Caco-2 (cell line): ENCODE data around the gene GTPBP1. TPM values are rescaled to one million over a fixed set of nuclear protein-coding genes. Genes with fewer than 3 reads are reported as not detected.

Source experiments
- BruUV-seq: library from RNA; stranded (reverse); fragments of 400-500 nt; replicated peaks from 2 replicates; lab custom pipeline; 2021; lab: Mats Ljungman, UMichigan
- CTCF ChIA-PET: fragments of 300-600 bp; sonication (Branson Sonifier 250); formaldehyde crosslinking; loops from one replicate; lab custom pipeline; 2022; ENCODE audit warnings: antibody characterized with exemption; lab: Charles Lee
- POLR2A ChIA-PET: fragments of 300-600 bp; sonication (Branson Sonifier 250); formaldehyde crosslinking; loops from one replicate; lab custom pipeline; 2022; ENCODE audit warnings: antibody characterized with exemption; lab: Charles Lee
- DNase-seq, 2 experiments: peaks; one replicate each; pipeline versions ENCODE4 v3.0.0 to v3.0.0-alpha.2; 2020 to 2022
- H3K27me3 ChIP-seq: replicated peaks from 2 replicates; pipeline ENCODE4 v1.6.0; 2011; ENCODE audit warnings: low read length; ENCODE audit not compliant: control insufficient read depth, insufficient read depth
- H3K36me3 ChIP-seq: 2 replicates; pipeline ENCODE4 v1.5.1; 2011; ENCODE audit warnings: low read length; ENCODE audit not compliant: control insufficient read depth, insufficient read depth
- H3K4me1 ChIP-seq: fragments of 250-450 bp; sonication (Bioruptor Pico); 2 replicates; pipeline ENCODE4 v1.5.1; 2020; ENCODE audit warnings: mild to moderate bottlenecking
- H3K4me3 ChIP-seq: 2 replicates; pipeline ENCODE4 v1.5.1; 2011; ENCODE audit warnings: low read depth, mild to moderate bottlenecking, control low read depth, low read length
- H3K9me3 ChIP-seq: fragments of 250-450 bp; sonication (Bioruptor Pico); 2 replicates; pipeline ENCODE4 v1.5.1; 2020; ENCODE audit warnings: mild to moderate bottlenecking, moderate library complexity
- H3K27ac Mint-ChIP-seq: one replicate; pipeline ENCODE4 v1.8.0; 2022; ENCODE audit warnings: mixed read lengths; ENCODE audit not compliant: unreplicated experiment
- H3K27me3 Mint-ChIP-seq: one replicate; pipeline ENCODE4 v1.8.0; 2022; ENCODE audit warnings: mixed read lengths; ENCODE audit not compliant: insufficient read depth, unreplicated experiment
- H3K36me3 Mint-ChIP-seq: one replicate; pipeline ENCODE4 v1.8.0; 2022; ENCODE audit warnings: mild to moderate bottlenecking, mixed read lengths; ENCODE audit not compliant: insufficient read depth, unreplicated experiment
- H3K4me1 Mint-ChIP-seq: one replicate; pipeline ENCODE4 v1.8.0; 2022; ENCODE audit warnings: low read depth, mixed read lengths; ENCODE audit not compliant: unreplicated experiment
- H3K4me3 Mint-ChIP-seq: one replicate; pipeline ENCODE4 v1.8.0; 2022; ENCODE audit warnings: mild to moderate bottlenecking, moderate library complexity, mixed read lengths; ENCODE audit not compliant: unreplicated experiment
- H3K9me3 Mint-ChIP-seq: one replicate; pipeline ENCODE4 v1.8.0; 2022; ENCODE audit warnings: mixed read lengths; ENCODE audit not compliant: unreplicated experiment
- intact Hi-C: fragments of 100-400 bp; cut with micrococcal nuclease; formaldehyde crosslinking; loops from one replicate; pipeline ENCODE4 v1.10.0; 2022; ENCODE audit not compliant: unreplicated experiment
- total RNA-seq: library from RNA; stranded (reverse); gene quantifications from 2 replicates; pipeline ENCODE4 v1.2.3, GENCODE V29; 2022
- TF ChIP-seq, protein P1 (sequence below), 2 experiments: fragments of 200-600 bp in 1 of 2; IDR thresholded peaks; 1 replicate in 1 of 2; 2 replicates in 1 of 2; pipeline versions ENCODE4 v1.5.1 to v1.8.0; 2011 to 2022; ENCODE audit warnings: antibody characterized with exemption in 1 of 2, control low read depth in 1 of 2, inconsistent platforms in 1 of 2, low read depth in 1 of 2, low read length in 1 of 2, mild to moderate bottlenecking in 1 of 2, moderate library complexity in 1 of 2; ENCODE audit not compliant: insufficient read depth in 1 of 2, severe bottlenecking in 1 of 2, unreplicated experiment in 1 of 2

GTPBP1 gene
- total RNA-seq, 1 experiment from 2014 or later: 47.2 TPM

DNA sequence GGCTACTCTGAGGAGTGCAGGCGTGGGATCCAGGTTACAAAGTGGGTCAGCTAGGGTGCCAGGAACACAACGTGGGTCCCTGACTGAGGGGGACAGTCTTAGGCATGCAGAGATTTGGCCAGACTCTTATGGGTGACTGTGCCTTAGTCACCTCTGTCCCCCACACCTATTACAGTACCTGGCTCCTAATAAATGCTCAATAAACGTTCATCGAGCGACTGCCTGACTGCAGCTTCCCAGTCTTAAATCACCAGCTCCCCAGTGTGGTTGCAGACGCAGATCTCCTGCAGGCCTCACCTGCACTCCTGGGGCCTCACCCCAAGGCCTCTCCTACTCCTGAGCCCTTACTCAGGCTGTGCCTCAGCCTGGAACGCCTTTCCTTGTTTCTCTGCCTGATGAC, 53.3 kb downstream of the GTPBP1 start:
- DNase-seq: no peak
- intact Hi-C loops: loop anchor here (5.0 kb wide), 1 partner anchor 52 kb away; the partner anchor contains the start of gene GTPBP1
- Mint-ChIP-seq H3K27ac (no peak overlapping the region), H3K4me3 (no peak overlapping the region), H3K4me1 (peaks cover 8% of the 10 kb centered on the region), H3K36me3 (peaks cover 7% of the 10 kb centered on the region), H3K9me3 (no peaks in the 10 kb centered on the region), H3K27me3 (no peaks in the 10 kb centered on the region)
- H3K36me3 ChIP-seq: no peaks in the 10 kb centered on the region
- TF ChIP-seq, protein P1, sequence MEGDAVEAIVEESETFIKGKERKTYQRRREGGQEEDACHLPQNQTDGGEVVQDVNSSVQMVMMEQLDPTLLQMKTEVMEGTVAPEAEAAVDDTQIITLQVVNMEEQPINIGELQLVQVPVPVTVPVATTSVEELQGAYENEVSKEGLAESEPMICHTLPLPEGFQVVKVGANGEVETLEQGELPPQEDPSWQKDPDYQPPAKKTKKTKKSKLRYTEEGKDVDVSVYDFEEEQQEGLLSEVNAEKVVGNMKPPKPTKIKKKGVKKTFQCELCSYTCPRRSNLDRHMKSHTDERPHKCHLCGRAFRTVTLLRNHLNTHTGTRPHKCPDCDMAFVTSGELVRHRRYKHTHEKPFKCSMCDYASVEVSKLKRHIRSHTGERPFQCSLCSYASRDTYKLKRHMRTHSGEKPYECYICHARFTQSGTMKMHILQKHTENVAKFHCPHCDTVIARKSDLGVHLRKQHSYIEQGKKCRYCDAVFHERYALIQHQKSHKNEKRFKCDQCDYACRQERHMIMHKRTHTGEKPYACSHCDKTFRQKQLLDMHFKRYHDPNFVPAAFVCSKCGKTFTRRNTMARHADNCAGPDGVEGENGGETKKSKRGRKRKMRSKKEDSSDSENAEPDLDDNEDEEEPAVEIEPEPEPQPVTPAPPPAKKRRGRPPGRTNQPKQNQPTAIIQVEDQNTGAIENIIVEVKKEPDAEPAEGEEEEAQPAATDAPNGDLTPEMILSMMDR (IDR thresholded peaks at IDR 0.05; ENCODE audit: insufficient read depth in 1 of 2, low read depth in 1 of 2, low read length in 1 of 2, severe bottlenecking in 1 of 2, unreplicated experiment in 1 of 2): no peak
- no peaks in the 10 kb centered on the region for H3K27me3 ChIP-seq
- no TSS peak for BruUV-seq
- H3K9me3 ChIP-seq: no peaks in the 10 kb centered on the region
- no peak overlapping the region for H3K4me3 ChIP-seq
- POLR2A ChIA-PET: no interaction called here
- CTCF ChIA-PET: no interaction called here
- H3K4me1 ChIP-seq: peaks cover 16% of the 10 kb centered on the region

DNA sequence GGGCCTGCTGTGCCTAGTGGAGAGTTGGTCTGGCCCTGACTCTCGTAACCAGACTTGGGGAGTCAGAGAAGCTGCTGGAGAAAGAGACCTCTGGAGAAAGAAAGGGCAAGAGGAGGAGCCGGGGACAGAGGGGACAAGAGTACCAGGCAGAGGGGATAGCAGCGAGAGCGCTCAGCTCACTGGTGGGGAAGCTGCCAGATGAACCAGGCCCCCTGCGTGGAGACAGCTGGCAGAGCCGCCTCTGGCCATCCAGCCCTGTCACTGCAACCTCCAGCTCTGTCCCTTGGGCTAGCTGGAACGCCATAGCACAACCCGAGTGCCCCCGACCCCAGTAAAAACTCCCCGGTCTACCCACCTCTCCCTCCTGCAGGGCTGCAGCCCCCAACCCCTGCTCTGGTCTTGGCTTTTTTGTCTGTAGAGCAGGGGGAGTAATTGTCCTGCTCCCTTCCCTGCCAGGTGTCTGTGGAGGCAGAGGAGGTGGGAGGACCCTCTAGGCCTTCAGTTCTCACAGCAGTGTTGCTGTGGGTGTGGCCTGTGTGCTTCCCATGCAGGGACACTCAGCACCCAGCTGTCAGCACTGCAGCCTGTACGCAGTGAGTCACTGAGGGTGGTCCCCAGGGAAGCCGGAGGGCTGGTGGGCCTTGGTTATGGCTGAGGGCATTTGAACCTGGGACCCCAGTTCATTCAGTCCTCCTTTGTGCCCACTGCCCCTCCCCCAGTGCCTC, 54.9 kb downstream of the GTPBP1 start:
- no peak overlapping the region for H3K27ac Mint-ChIP-seq
- H3K9me3 Mint-ChIP-seq: no peaks in the 10 kb centered on the region
- H3K36me3 ChIP-seq: no peaks in the 10 kb centered on the region
- CTCF ChIA-PET: no interaction called here
- H3K4me3 Mint-ChIP-seq: no peak overlapping the region
- H3K4me1 ChIP-seq: peaks cover 6% of the 10 kb centered on the region; the same call in 1 of the 2 replicates
- DNase-seq: no peak
- no TSS peak for BruUV-seq
- no peaks in the 10 kb centered on the region for H3K27me3 ChIP-seq
- H3K27me3 Mint-ChIP-seq: no peaks in the 10 kb centered on the region
- no peaks in the 10 kb centered on the region for H3K4me1 Mint-ChIP-seq
- no peaks in the 10 kb centered on the region for H3K9me3 ChIP-seq
- POLR2A ChIA-PET: no interaction called here
- no peak overlapping the region for H3K4me3 ChIP-seq
- no peaks in the 10 kb centered on the region for H3K36me3 Mint-ChIP-seq
- intact Hi-C loops: no loop called here
- TF ChIP-seq, protein P1 (IDR thresholded peaks at IDR 0.05; ENCODE audit: insufficient read depth in 1 of 2, low read depth in 1 of 2, low read length in 1 of 2, severe bottlenecking in 1 of 2, unreplicated experiment in 1 of 2): no peak

DNA sequence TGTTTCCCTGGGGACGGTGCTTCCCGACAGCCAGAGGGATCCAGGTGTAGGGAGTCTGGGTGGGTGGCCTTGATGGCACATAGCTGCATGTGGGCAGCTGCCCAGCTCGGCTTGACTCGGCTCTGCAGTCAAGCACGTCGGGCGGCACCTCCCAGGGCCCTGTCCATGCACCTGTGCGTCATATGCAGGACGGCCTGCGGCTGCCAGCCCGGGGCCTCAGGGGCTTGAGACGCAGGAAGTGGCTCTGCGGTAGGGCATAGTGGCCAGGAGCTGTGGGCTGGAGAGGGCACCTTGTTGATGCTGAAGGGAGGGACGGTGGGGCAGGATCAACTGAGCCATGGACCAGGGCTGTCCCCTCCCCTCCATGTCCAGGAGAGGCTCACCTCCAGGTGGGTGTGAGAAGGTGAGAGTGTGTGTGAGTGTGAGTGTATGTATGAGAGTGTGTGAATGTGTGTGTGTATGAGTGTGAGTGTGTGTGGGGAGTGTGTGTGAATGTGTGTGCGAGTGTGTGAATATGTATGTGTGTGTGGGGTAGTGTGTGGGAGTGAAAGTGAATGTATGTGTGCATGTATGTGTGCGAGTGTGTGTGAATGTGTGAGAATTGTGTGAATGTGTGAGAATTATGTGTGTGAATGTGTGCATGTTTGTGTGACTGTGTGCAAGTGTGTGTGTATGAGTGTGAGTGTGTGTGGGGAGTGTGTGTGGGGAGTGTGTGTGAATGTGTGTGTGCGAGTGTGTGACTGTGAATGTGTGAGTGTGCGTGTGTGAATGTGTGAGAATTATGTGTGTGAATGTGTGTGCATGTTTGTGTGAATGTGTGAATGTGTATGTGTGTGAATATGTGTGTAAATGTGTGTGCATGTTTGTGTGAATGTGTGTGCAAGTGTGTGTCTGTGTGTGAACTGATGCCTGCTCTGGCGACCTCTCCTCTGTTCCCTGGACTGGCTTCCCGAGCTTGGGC, 55.7 kb downstream of the GTPBP1 start:
- POLR2A ChIA-PET: no interaction called here
- Histone ChIP-seq H3K4me3 (no peak overlapping the region), H3K36me3 (no peaks in the 10 kb centered on the region), H3K4me1 (peaks cover 4% of the 10 kb centered on the region; the same call in 1 of the 2 replicates), H3K9me3 (no peaks in the 10 kb centered on the region), H3K27me3 (no peaks in the 10 kb centered on the region)
- TF ChIP-seq, protein P1 (IDR thresholded peaks at IDR 0.05; ENCODE audit: insufficient read depth in 1 of 2, low read depth in 1 of 2, low read length in 1 of 2, severe bottlenecking in 1 of 2, unreplicated experiment in 1 of 2): no peak
- Mint-ChIP-seq H3K36me3 (no peaks in the 10 kb centered on the region), H3K4me1 (no peaks in the 10 kb centered on the region), H3K9me3 (no peaks in the 10 kb centered on the region), H3K27me3 (no peaks in the 10 kb centered on the region), H3K4me3 (no peak overlapping the region), H3K27ac (no peak overlapping the region)
- no TSS peak for BruUV-seq
- DNase-seq: no peak
- intact Hi-C loops: no loop called here
- CTCF ChIA-PET: no interaction called here
